Eye (tissue), 1 donor: ENCODE measurements around the gene HIGD1A.
A peak's percentile ranks its signal among the peaks of the same experiment; 100 is the strongest.

Experiments
- DNase-seq: peaks from one replicate; pipeline ENCODE4 v3.0.0-alpha.2; 2015

The HIGD1A gene

GRCh38 chr3:42804106-42804830 is at the start of gene HIGD1A:
Gene HIGD1A, minus strand, starts transcription at chr3:42804490. Its CDS starts 10,237 bp downstream, at chr3:42794253.
- DNase-seq, result peak; percentile 98

- DNase-seq, result peak; percentile 3
These were observed 49.5 kb upstream of the HIGD1A start for GRCh38 chr3:42853739-42854302.

- DNase-seq, result no peak
These were observed 48.8 kb upstream of the HIGD1A start for GRCh38 chr3:42853056-42853455.

DNA sequence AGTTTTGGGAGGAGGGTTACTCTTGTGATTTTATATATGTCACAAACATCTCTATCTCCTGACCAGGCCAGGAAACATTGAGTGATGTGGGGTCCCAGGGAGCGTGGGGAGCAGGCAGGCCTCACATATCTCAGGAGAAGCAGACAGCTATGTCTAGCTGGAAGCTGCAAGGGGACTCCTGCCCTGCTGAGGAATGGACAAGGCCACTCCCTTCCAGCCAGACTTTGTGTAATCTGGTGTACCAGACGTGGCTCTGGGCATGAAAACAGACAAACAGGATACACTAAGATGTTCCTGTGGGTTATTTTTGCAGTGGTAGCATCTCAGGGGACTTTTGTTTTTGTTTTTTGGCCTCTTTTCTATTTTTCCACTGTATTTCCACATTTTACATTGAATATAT is 48.2 kb upstream of the HIGD1A start:
- DNase-seq, result peak; percentile 12

DNA sequence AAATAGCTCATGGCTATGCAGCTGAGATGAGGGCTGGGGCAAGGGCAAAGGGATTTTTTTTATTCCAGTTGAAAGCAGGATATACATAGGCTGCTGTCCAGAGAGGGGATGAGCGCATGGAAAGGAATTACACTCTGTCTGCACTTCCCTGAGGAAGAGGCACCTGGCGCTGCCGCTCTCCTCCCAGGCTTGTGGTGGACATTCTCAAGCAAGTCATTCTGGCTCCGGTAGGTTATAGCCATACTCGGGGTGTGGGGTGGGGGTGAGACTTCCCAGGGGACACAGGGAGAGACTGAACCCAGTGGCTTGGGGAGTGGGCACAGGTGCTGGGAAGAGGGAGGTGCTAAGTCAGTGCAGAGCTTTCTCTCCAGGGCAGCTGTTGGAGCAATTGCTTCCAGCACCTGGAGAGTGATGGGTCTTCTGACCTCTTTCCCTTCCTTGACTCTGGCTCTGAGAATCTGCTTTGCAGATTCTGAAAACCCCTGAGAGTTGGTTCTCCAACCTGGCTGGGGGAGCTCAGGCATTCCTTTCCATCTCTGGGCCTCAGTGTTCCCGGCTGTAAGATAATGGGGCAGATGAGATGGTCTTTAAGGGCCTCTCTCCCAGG is 47.0 kb upstream of the HIGD1A start:
- DNase-seq, result no peak

GRCh38 chr3:42850263-42850662 is 46.0 kb upstream of the HIGD1A start:
- DNase-seq, result no peak

DNA sequence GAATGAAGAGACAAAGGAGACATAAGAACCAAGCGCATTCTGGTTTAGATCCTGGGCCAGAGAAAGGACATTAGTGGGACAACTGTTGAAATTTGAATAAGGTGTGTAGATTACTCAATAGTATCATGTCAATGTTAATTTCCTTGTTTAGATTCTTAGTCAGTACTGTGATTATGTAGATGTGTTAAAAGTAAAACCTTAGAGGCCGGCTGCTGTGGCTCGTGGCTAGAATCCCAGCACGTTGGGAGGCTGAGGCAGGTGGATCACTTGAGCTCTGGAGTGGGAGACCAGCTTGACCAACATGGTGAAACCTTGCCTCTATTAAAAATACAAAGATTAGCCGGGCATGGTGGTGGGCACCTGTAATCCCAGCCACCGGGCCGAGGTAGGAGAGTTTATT is 44.7 kb upstream of the HIGD1A start:
- DNase-seq, result no peak

DNA sequence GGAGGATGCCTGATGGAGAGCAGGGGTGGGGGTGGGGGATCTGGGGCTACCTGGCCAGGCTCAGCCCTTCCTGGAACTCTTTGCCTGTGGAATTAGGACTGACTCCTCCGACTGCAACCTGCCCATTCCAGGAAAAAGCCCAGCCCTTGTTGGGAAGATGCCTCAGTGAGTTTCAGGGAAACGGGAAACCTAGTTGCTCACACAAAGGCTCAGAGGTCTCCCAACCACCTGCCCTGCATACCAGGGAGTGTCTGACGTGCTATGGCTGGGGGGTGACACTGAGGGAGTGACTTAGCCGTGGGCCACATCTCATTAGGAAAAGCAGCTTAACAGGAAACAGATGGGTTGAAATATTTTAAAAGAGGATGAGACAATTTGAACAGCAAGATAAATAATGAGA is 43.4 kb upstream of the HIGD1A start:
- DNase-seq, result peak; percentile 19

DNA sequence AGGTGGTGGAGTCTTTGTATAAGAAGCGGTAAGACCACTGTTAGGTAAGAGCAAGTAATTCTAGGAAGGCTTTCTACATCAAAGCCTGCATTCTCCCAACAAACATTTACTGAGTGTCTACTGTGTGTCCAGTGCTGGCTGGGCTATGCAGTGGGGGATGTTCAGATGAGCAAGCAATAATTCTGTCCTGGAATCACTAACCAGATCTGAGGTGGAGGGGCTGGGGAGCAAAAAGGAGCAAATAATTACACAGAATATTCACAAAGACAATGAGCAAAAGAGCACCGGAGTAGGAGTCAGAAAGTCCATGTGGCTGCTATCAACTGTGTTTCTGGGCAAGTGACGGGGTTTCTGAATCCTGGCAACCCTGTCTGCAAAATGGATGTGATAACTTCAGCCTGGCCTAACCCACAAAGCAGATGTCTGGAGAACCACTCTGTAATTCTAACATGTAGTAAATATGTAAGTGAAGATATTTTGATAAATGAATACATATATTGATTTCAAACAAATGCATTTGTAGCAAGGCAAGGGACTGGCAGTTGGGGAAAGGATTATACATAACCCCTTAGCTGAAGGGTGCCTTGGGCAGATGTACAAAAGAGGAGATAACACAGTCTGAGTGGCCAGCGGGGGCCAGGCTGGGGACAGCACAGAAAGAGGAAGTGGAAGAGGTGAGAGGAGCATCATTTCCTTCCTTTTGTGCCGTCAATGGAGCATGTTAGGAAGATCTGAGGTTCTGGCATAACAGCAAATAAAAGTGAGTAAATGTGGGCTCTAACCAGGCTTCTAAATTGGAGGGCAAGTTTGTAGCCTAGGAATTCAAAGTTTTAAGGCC is 42.6 kb upstream of the HIGD1A start:
- no peak for DNase-seq

- no peak for DNase-seq
These were observed 40.5 kb upstream of the HIGD1A start for GRCh38 chr3:42844815-42845214.

GRCh38 chr3:42844412-42844713 is 40.1 kb upstream of the HIGD1A start:
- no peak for DNase-seq

DNA sequence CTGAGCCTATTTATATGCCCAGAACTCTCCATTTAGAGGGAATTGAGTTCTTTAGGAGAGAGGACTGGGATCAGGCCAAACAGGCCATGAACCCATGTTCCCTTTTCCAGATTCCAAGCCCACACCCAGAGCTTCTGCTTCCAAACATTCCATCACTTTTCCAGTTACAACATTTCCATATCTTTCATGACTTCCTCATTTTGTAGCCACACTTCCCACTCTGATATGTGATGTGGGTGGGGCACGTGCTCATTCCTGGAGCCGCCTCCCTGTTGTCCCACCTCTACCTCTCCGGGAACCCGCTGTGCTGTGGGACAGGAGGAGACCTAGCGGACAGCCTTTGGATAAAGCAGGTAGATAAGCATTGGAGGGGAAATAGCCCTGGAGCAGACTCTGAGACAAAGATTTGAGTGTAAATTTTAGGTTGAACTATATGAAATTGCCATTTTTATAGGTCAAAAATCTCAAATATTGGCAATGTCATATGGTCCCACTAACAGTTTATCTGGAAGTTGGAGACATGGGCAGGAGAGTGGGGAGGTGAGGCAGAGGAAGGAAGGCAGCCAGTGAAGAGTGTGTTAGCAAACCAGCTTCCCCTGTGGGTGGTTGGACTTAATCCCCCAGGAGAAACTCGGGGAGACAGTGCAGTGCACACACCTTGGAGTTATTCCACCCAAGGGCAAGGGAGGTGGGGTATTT is 39.6 kb upstream of the HIGD1A start:
- DNase-seq, result no peak

DNA sequence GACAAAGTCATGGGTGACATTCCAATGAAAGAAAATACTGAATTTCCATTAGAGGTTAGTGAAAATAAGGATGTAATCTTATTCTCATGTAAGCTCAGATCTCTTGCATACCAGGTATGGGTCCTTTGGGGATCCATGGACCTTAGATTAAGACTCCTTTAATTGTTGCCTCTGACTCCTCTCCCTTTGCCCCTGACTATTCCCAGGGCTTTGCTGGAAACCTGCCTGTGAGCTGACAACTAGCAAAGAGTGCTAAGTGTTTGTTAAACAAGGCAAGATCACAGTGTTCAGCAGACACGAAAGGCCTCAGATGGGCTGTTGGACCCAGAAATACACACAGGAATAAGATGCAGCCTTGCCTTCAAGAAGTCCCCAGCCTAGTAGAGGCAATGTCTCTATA is 37.0 kb upstream of the HIGD1A start:
- no peak for DNase-seq

DNA sequence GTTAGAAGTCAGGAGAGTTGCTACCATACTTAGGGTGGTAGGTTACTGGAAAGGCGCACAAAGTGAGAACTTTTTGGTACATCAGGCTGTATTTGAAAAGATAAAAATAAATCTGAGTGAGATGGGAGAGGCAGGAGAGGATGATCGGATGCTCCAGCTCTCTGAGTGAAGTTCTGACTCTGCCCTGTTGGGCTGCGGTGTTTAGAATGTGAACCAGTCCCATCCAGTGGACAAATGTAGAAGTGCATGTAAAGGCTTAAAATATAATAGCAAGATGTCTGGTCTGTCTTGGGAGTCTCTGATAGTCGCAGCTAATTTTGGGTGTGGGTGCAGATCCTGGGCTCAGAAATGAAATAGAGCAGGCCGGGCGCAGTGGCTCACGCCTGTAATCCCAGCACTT is 35.3 kb upstream of the HIGD1A start:
- DNase-seq, result peak; percentile 81

GRCh38 chr3:42838571-42838970 is 34.3 kb upstream of the HIGD1A start:
- no peak for DNase-seq

DNA sequence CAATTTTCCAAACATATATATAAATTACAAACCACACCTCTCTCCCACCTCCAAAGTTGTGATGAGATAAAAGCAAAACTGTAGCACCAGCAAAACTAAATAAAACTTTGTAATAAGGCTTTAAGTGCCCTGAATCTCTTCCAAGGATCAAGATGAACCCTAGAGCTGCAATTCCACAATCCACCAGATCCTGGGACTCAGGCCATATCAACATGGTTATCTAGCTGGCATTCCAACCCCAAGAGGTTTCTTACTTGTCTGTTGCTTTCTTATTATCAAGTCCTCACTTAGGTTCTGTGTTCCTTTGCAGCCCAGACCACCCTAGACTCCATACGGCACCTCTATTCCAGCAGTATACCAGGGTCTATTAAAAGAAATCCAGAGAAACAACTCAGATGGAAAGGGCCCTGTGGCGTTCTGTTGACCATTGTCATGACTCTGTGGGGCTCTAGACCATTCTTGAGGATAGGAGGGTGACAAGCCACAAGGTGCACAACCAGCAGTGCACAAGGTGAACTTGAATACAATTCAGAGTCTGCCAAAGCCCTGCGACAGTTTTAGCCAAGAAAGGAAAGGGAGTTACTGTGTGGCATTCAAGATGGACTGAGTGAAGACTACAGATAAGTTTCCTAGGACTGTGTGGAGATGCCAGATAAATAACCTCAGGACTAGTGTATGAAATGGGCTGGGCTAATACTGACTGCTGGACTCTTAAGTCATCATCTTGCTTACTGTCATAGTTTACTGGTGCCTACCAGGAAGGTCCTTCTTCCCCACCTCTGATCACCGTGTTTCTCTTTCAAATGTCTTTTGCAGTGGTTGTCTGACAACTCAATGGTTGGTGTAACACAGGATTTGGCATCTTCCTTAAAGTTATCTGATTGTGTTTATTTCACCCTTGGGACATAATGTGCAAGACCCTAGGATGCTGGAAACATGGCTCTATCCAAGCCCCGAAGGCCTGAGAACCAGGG is 32.1 kb upstream of the HIGD1A start:
- DNase-seq, result no peak

- peak; percentile 81 for DNase-seq
These were observed 27.0 kb upstream of the HIGD1A start for GRCh38 chr3:42831321-42831713.

DNA sequence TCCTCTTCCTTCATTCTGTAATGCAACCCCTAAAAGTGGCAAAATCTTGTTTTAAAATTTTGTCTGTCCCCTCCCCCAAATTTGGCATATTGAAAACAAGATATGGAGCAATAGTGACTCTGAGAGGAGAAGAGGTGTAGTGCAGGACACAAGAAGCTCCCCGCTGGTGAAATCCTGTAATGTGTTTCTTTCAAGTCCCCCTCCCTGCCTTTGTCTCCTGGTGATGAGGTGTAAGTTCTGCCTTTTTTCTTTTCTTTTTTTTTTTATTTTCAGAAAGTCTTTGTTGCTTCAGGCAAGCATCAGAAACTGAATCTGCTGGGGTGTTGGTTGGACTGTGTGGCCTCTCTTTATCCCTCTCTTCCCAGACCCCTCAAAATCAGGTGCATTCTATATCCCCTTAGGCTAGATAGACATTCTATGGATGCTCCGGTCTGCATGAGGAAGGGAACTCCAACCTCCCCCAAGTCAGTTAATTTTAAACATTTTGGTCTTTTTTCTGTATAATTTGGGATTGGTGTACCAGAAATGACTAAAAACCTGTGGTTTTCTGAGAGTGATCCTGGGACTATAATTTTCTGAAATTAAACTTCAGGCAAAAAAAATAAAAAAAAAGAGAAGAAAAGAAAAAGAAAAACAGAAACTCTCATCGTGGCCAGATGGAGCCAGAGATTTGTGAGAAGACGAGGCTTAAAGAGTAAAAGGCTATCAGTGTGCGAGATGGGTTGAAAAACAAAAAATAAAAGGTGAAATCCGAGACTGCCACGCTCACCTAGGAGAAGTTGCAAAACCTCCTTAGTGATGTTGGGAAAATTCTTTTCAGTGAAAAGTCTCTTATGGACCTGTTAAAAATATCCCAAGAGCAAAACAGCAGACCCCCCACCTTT is 26.4 kb upstream of the HIGD1A start:
- DNase-seq, result peak; percentile 35

- DNase-seq, result no peak
These were observed 25.5 kb upstream of the HIGD1A start for GRCh38 chr3:42829628-42830436.

DNA sequence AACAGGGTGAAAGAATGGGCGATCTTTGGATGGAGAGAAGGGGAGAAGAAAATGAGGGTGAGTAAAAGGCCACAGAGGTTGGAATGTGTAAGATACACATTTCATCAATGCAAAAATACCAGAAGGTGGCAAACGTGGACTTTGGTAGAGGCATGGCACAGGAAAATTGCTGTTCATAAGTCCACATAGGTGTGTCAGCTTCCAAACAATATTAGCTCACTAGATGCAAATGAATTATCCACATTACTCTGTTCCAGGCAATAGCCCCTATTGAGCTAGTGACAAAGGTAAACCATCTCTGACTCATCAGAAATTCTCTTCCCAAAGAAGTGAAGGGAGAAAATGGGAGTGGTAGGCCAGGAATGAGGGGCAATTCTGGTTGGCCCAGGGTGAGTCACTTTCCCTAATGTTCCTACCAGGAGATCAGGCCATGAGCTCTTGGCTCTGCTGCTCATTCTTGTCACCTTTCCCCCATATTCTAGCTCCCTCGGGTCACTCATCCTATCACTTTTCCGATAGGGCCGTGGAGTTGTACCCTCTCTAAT is 24.9 kb upstream of the HIGD1A start:
- no peak for DNase-seq
